IMR-90 (cell line): ENCODE results near the gene GPR89A. TPM values are rescaled to one million over a fixed set of nuclear protein-coding genes. Genes with fewer than 3 reads are reported as not detected.

ENCODE experiments used
- ATAC-seq: fragments of 200-7000 bp; cut with Tn5 transposase; 2 replicates; pipeline ENCODE4 v1.9.1; 2020; ENCODE audit warnings: low read depth, mild to moderate bottlenecking, moderate library complexity
- BruUV-seq: library from RNA; stranded (reverse); fragments of 400-500 nt; replicated peaks from 2 replicates; lab custom pipeline; 2021; lab: Mats Ljungman, UMichigan
- CTCF ChIA-PET: fragments of 300-600 bp; formaldehyde crosslinking; extraction: SDS; loops from one replicate; lab custom pipeline; 2021; ENCODE audit warnings: antibody characterized with exemption; lab: Yijun Ruan, JAX
- POLR2A ChIA-PET: fragments of 300-600 bp; sonication (Branson Sonifier 250); formaldehyde crosslinking; loops from one replicate; lab custom pipeline; 2022; ENCODE audit warnings: antibody characterized with exemption; ENCODE audit not compliant: unreplicated experiment; lab: Charles Lee
- DNase-seq: peaks from one replicate; pipeline ENCODE4 v3.0.0; 2013
- H2AFZ ChIP-seq: replicated peaks from 2 replicates; pipeline ENCODE3; 2013; ENCODE audit warnings: low read length, mild to moderate bottlenecking; ENCODE audit not compliant: poor library complexity
- H2AK5ac ChIP-seq: 2 replicates; pipeline ENCODE4 v1.6.1; 2013; ENCODE audit warnings: low read depth, low read length, inconsistent platforms
- H2AK9ac ChIP-seq: replicated peaks from 2 replicates; pipeline ENCODE3; 2013; ENCODE audit warnings: mild to moderate bottlenecking, low read depth, low read length, moderate library complexity; ENCODE audit not compliant: poor library complexity
- H2BK120ac ChIP-seq: 2 replicates; pipeline ENCODE4 v1.6.1; 2013; ENCODE audit warnings: low read depth, low read length, inconsistent platforms
- H2BK15ac ChIP-seq: 3 replicates; pipeline ENCODE4 v1.6.1; 2013; ENCODE audit warnings: low read depth, low read length, inconsistent platforms
- H2BK20ac ChIP-seq: 2 replicates; pipeline ENCODE4 v1.6.1; 2013; ENCODE audit warnings: low read depth, mild to moderate bottlenecking, inconsistent platforms, low read length, moderate library complexity
- H2BK5ac ChIP-seq: 2 replicates; pipeline ENCODE4 v1.6.1; 2013; ENCODE audit warnings: mild to moderate bottlenecking, low read depth, low read length, inconsistent platforms; ENCODE audit not compliant: poor library complexity, severe bottlenecking
- H3K14ac ChIP-seq: replicated peaks from 2 replicates; pipeline ENCODE4 v1.6.1; 2013; ENCODE audit warnings: low read depth, low read length, inconsistent platforms
- H3K18ac ChIP-seq: 2 replicates; pipeline ENCODE4 v1.6.1; 2013; ENCODE audit warnings: low read depth, low read length, control low read depth
- H3K23ac ChIP-seq: 2 replicates; pipeline ENCODE4 v1.6.1; 2013; ENCODE audit warnings: low read depth, low read length, inconsistent platforms
- H3K27ac ChIP-seq: 2 replicates; pipeline ENCODE4 v1.5.1; 2013; ENCODE audit warnings: mild to moderate bottlenecking, control low read depth, low read length; ENCODE audit not compliant: insufficient read depth
- H3K27me3 ChIP-seq: 2 replicates; pipeline ENCODE4 v1.6.1; 2013; ENCODE audit warnings: low read length; ENCODE audit not compliant: control insufficient read depth, insufficient read depth
- H3K36me3 ChIP-seq: 2 replicates; pipeline ENCODE4 v1.6.1; 2013; ENCODE audit warnings: low read length, mixed read lengths; ENCODE audit not compliant: control insufficient read depth, insufficient read depth
- H3K4ac ChIP-seq: 2 replicates; pipeline ENCODE4 v1.6.1; 2013; ENCODE audit warnings: low read depth, low read length, inconsistent platforms
- H3K4me1 ChIP-seq: 2 replicates; pipeline ENCODE4 v1.6.1; 2013; ENCODE audit warnings: low read length, mixed read lengths; ENCODE audit not compliant: control insufficient read depth, insufficient read depth
- H3K4me2 ChIP-seq: 2 replicates; pipeline ENCODE4 v1.6.1; 2013; ENCODE audit warnings: low read depth, mild to moderate bottlenecking, control low read depth, low read length, moderate library complexity
- H3K4me3 ChIP-seq: 2 replicates; pipeline ENCODE4 v1.5.1; 2013; ENCODE audit warnings: low read depth, mild to moderate bottlenecking, control low read depth, low read length, moderate library complexity; ENCODE audit not compliant: insufficient read depth
- H3K56ac ChIP-seq: 2 replicates; pipeline ENCODE4 v1.6.1; 2013; ENCODE audit warnings: low read length, inconsistent platforms; ENCODE audit not compliant: insufficient read depth; ENCODE audit errors: extremely low read depth
- H3K79me1 ChIP-seq, 2 experiments: 2 replicates each; pipeline ENCODE4 v1.6.1; 2013; ENCODE audit warnings: low read length in 2 of 2, inconsistent platforms in 1 of 2, low read depth in 1 of 2
- H3K9ac ChIP-seq: 2 replicates; pipeline ENCODE4 v1.6.1; 2013; ENCODE audit warnings: low read depth, low read length, control low read depth
- H3K9me1 ChIP-seq: 2 replicates; pipeline ENCODE4 v1.6.1; 2013; ENCODE audit warnings: low read length, inconsistent platforms; ENCODE audit not compliant: insufficient read depth
- H3K9me3 ChIP-seq: 2 replicates; pipeline ENCODE4 v1.6.1; 2013; ENCODE audit warnings: low read length; ENCODE audit not compliant: control insufficient read depth, insufficient read depth
- H4K20me1 ChIP-seq: 2 replicates; pipeline ENCODE4 v1.6.1; 2013; ENCODE audit warnings: low read length, inconsistent platforms; ENCODE audit not compliant: insufficient read depth
- H4K5ac ChIP-seq: 2 replicates; pipeline ENCODE4 v1.6.1; 2013; ENCODE audit warnings: mild to moderate bottlenecking, low read depth, low read length, control low read depth
- H4K8ac ChIP-seq, 2 experiments: 2 replicates each; pipeline ENCODE4 v1.6.1; 2013; ENCODE audit warnings: low read depth in 2 of 2, low read length in 2 of 2, control low read depth in 1 of 2, inconsistent platforms in 1 of 2
- H4K91ac ChIP-seq: 2 replicates; pipeline ENCODE4 v1.6.1; 2013; ENCODE audit warnings: low read depth, low read length, inconsistent platforms; ENCODE audit not compliant: insufficient read depth
- BHLHE40 ChIP-seq: fragments of 150-350 bp; IDR thresholded peaks from 2 replicates; pipeline ENCODE4 v1.6.1; 2016; ENCODE audit warnings: mild to moderate bottlenecking, low read depth, low read length
- CHD1 ChIP-seq: IDR thresholded peaks from 2 replicates; pipeline ENCODE4 v1.6.1; 2012; ENCODE audit warnings: low read depth, low read length, improper control_type of control experiment
- FOS ChIP-seq: fragments of 150-350 bp; IDR thresholded peaks from 2 replicates; pipeline ENCODE4 v1.6.1; 2016; ENCODE audit warnings: low read depth, low read length
- MAFK ChIP-seq: IDR thresholded peaks from 2 replicates; pipeline ENCODE4 v1.6.1; 2012; ENCODE audit warnings: low read depth, low read length, improper control_type of control experiment
- MXI1 ChIP-seq: IDR thresholded peaks from 2 replicates; pipeline ENCODE4 v1.6.1; 2012; ENCODE audit warnings: low read depth, mild to moderate bottlenecking, low read length, moderate library complexity, borderline replicate concordance
- NFE2L2 ChIP-seq: fragments of 150-350 bp; IDR thresholded peaks from 2 replicates; pipeline ENCODE4 v1.6.1; 2016; ENCODE audit warnings: low read depth, mild to moderate bottlenecking, low read length
- POLR2A ChIP-seq: IDR thresholded peaks from 2 replicates; pipeline ENCODE4 v1.6.1; 2012; ENCODE audit warnings: mild to moderate bottlenecking, low read depth, low read length
- RAD21 ChIP-seq: IDR thresholded peaks from 2 replicates; pipeline ENCODE4 v1.6.1; 2012; ENCODE audit warnings: low read length, improper control_type of control experiment
- RCOR1 ChIP-seq: IDR thresholded peaks from 2 replicates; pipeline ENCODE4 v1.6.1; 2012; ENCODE audit warnings: mild to moderate bottlenecking, low read length, improper control_type of control experiment; ENCODE audit not compliant: insufficient replicate concordance
- RFX5 ChIP-seq: IDR thresholded peaks from 2 replicates; pipeline ENCODE4 v1.8.0; 2012; ENCODE audit warnings: low read depth, mild to moderate bottlenecking, low read length, moderate library complexity
- WGBS, 2 experiments: methylation state at CpG; one replicate each; pipeline versions ENCODE4 v1.1.5 to v1.1.7; 2013; ENCODE audit warnings: missing lambda C conversion rate in 2 of 2; ENCODE audit not compliant: insufficient read length in 1 of 2; ENCODE audit errors: extremely low coverage in 2 of 2; 5-methylcytosine and 5-hydroxymethylcytosine counted together
- dilution Hi-C: fragments of 300-500 bp; cut with HindIII; formaldehyde crosslinking; loops from one replicate; pipeline ENCODE4 v1.14.3; 2018; ENCODE audit warnings: low sequenced_read_pairs; ENCODE audit not compliant: unreplicated experiment
- in situ Hi-C: fragments of 300-500 bp; cut with MboI; formaldehyde crosslinking; loops from 3 replicates; pipeline ENCODE4 v1.14.3; 2019; ENCODE audit warnings: low sequenced_read_pairs, inconsistent platforms, mixed read lengths
- intact Hi-C: fragments of 100-400 bp; cut with micrococcal nuclease; formaldehyde crosslinking; loops from 2 replicates; pipeline ENCODE4 v1.10.0; 2022
- polyA plus RNA-seq, 3 experiments: library from polyadenylated mRNA; depleted of rRNA; stranded (reverse); fragments of >200 nt; gene quantifications; 2 replicates each; pipeline ENCODE4 v1.2.3, GENCODE V29; 2012; ENCODE audit warnings: low replicate concordance in 1 of 3
- total RNA-seq: library from RNA; depleted of rRNA; stranded (reverse); fragments of >200 nt; gene quantifications from 2 replicates; pipeline ENCODE4 v1.2.3, GENCODE V29; 2012
- TF ChIP-seq, protein P1 (sequence below): fragments of 150-350 bp; IDR thresholded peaks from 2 replicates; pipeline ENCODE4 v1.6.1; 2017; ENCODE audit warnings: mild to moderate bottlenecking, antibody characterized with exemption, low read length, low read depth

GPR89A gene
- total and polyA plus RNA-seq, 2 of the 4 experiments (the other 2 are of a cell fraction): 13.5 to 29.0 TPM

- Histone ChIP-seq H3K9ac (no peak overlapping the region), H3K4me3 (no peak overlapping the region), H3K36me3 (no peaks in the 10 kb centered on the region), H3K4me1 (peaks cover 10% of the 10 kb centered on the region; the same call in 1 of the 2 replicates), H3K79me1 (0 out of 4 replicates have a peak, but pooled peaks cover 0 to 3% of the 10 kb centered on the region in 2 experiments), H4K20me1 (no peaks in the 10 kb centered on the region), H3K23ac (no peak overlapping the region), H3K14ac (no peak overlapping the region), H3K4me2 (no peak overlapping the region), H4K5ac (no peak overlapping the region), H2BK15ac (no peak overlapping the region), H2AK5ac (no peak overlapping the region), H3K27me3 (no peaks in the 10 kb centered on the region), H2BK120ac (no peak overlapping the region), H3K9me3 (no peaks in the 10 kb centered on the region), H3K27ac (no peak overlapping the region), H3K18ac (no peak overlapping the region), H3K4ac (no peak overlapping the region), H2AFZ (no peak overlapping the region), H2AK9ac (no peak overlapping the region), H4K8ac (no peak overlapping the region), H3K56ac (no peak overlapping the region), H2BK5ac (no peak overlapping the region), H2BK20ac (0 out of 2 replicates have a peak overlapping the region, but pooled peaks have one; percentile 1), H3K9me1 (peaks cover 7% of the 10 kb centered on the region), H4K91ac (no peak overlapping the region)
- no TSS peak for BruUV-seq
- WGBS, 2 experiments: no CpG with 5 or more reads among the region's 4 CpGs
- ATAC-seq (no peak), DNase-seq (no peak)
- CTCF ChIA-PET: no interaction called here
- intact Hi-C loops (no loop called here), in situ Hi-C loops (no loop called here), dilution Hi-C loops (no loop called here)
- POLR2A ChIA-PET: no interaction called here
- TF ChIP-seq MAFK: no peak
- TF ChIP-seq RAD21: no peak
- TF ChIP-seq RFX5: no peak
- TF ChIP-seq POLR2A: no peak
- TF ChIP-seq CHD1: no peak
- TF ChIP-seq BHLHE40: no peak
- TF ChIP-seq NFE2L2: no peak
- TF ChIP-seq FOS: no peak
- TF ChIP-seq, protein P1, sequence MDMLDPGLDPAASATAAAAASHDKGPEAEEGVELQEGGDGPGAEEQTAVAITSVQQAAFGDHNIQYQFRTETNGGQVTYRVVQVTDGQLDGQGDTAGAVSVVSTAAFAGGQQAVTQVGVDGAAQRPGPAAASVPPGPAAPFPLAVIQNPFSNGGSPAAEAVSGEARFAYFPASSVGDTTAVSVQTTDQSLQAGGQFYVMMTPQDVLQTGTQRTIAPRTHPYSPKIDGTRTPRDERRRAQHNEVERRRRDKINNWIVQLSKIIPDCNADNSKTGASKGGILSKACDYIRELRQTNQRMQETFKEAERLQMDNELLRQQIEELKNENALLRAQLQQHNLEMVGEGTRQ: no peak
- TF ChIP-seq RCOR1: no peak
- no peak for TF ChIP-seq MXI1
Observed at GRCh38 chr1:145688328-145688727, 80.5 kb downstream of the GPR89A start.
